Brain microvascular endothelial cell (primary cell): Measurements from ENCODE around the gene SLC38A2.
A peak's percentile ranks its signal among the peaks of the same experiment; 100 is the strongest.

Experiments used
- DNase-seq: peaks from one replicate; pipeline ENCODE4 v3.0.0-alpha.2; 2020
- H3K27ac ChIP-seq: fragments of 250-450 bp; sonication (Bioruptor Pico); 2 replicates; pipeline ENCODE4 v1.5.1; 2020; ENCODE audit warnings: mild to moderate bottlenecking, moderate library complexity
- H3K27me3 ChIP-seq: fragments of 250-450 bp; sonication (Bioruptor Pico); replicated peaks from 2 replicates; pipeline ENCODE4 v1.5.1; 2020; ENCODE audit warnings: mild to moderate bottlenecking
- H3K36me3 ChIP-seq: fragments of 250-450 bp; sonication (Bioruptor Pico); replicated peaks from 2 replicates; pipeline ENCODE4 v1.5.1; 2020; ENCODE audit warnings: mild to moderate bottlenecking
- H3K4me3 ChIP-seq: 2 replicates; pipeline ENCODE4 v1.5.1; 2011; ENCODE audit warnings: low read depth, mild to moderate bottlenecking, control low read depth, low read length, moderate library complexity
- CTCF ChIP-seq: IDR thresholded peaks from 2 replicates; pipeline ENCODE4 v1.5.1; 2011; ENCODE audit warnings: low read depth, mild to moderate bottlenecking, moderate library complexity, low read length, control low read depth, inconsistent platforms; ENCODE audit errors: missing control alignments
- in situ Hi-C: cut with HindIII; loops from 2 replicates; pipeline ENCODE4 v1.10.0; 2017; ENCODE audit warnings: low sequenced_read_pairs, low pct_ligation_motif_present

Gene SLC38A2

GRCh38 chr12:46365951-46366379 is 6.6 kb downstream of the SLC38A2 start:
- H3K27ac ChIP-seq: peak overlapping the region; percentile 21
- H3K27me3 ChIP-seq: no peaks in the 10 kb centered on the region
- H3K36me3 ChIP-seq: peaks cover 100% of the 10 kb centered on the region
- no peak for DNase-seq
- in situ Hi-C loops: no loop called here
- H3K4me3 ChIP-seq: peak overlapping the region; percentile 1
- no peak for TF ChIP-seq CTCF

- Histone ChIP-seq H3K4me3 (peak overlapping the region; percentile 10), H3K27me3 (no peaks in the 10 kb centered on the region), H3K27ac (peak overlapping the region; percentile 28), H3K36me3 (peaks cover 100% of the 10 kb centered on the region)
- in situ Hi-C loops: no loop called here
- TF ChIP-seq CTCF: no peak
- peak; percentile 82 for DNase-seq
Observed at GRCh38 chr12:46364777-46365580, 7.6 kb downstream of the SLC38A2 start.

GRCh38 chr12:46364300-46364696 is 8.3 kb downstream of the SLC38A2 start:
- no peaks in the 10 kb centered on the region for H3K27me3 ChIP-seq
- no peak overlapping the region for H3K4me3 ChIP-seq
- no peak for DNase-seq
- no peak overlapping the region for H3K27ac ChIP-seq
- no peak for TF ChIP-seq CTCF
- H3K36me3 ChIP-seq: peaks cover 100% of the 10 kb centered on the region
- in situ Hi-C loops: no loop called here

- in situ Hi-C loops: no loop called here
- DNase-seq: no peak
- Histone ChIP-seq H3K27me3 (no peaks in the 10 kb centered on the region), H3K27ac (no peak overlapping the region), H3K4me3 (no peak overlapping the region), H3K36me3 (peaks cover 100% of the 10 kb centered on the region)
- no peak for TF ChIP-seq CTCF
Observed at GRCh38 chr12:46363582-46364299, 8.8 kb downstream of the SLC38A2 start.

- DNase-seq: no peak
- no peak overlapping the region for H3K4me3 ChIP-seq
- no peak for TF ChIP-seq CTCF
- in situ Hi-C loops: no loop called here
- peak overlapping the region; percentile 24 for H3K27ac ChIP-seq
- peaks cover 94% of the 10 kb centered on the region for H3K36me3 ChIP-seq
- no peaks in the 10 kb centered on the region for H3K27me3 ChIP-seq
Observed at GRCh38 chr12:46362895-46363581, 9.5 kb downstream of the SLC38A2 start.
